Chondrocyte (in vitro differentiated cells): ENCODE measurements around the gene TACR1. TPM values are rescaled to one million over a fixed set of nuclear protein-coding genes. Genes with fewer than 3 reads are reported as not detected.
"Not testable (repeated sequence)": the region's sequence is repeated elsewhere in the genome, so short reads cannot be mapped to it uniquely, and the experiment has no call there.

Source experiments
- DNase-seq: peaks from one replicate; pipeline ENCODE4 v3.0.0; 2021; ENCODE audit warnings: mixed read lengths, low spot score
- H3K27ac Mint-ChIP-seq: one replicate; pipeline ENCODE4 v1.8.0; 2021; ENCODE audit warnings: mild to moderate bottlenecking, moderate library complexity, mixed read lengths; ENCODE audit not compliant: unreplicated experiment
- H3K27me3 Mint-ChIP-seq: 2 replicates; pipeline ENCODE4 v1.8.0; 2021; ENCODE audit warnings: low read depth, mixed read lengths
- H3K36me3 Mint-ChIP-seq: 2 replicates; pipeline ENCODE4 v1.8.0; 2021; ENCODE audit warnings: low read depth, mixed read lengths
- H3K4me1 Mint-ChIP-seq: 2 replicates; pipeline ENCODE4 v1.8.0; 2021; ENCODE audit warnings: low read depth, mild to moderate bottlenecking, mixed read lengths
- H3K4me3 Mint-ChIP-seq: one replicate; pipeline ENCODE4 v1.8.0; 2021; ENCODE audit warnings: mild to moderate bottlenecking, moderate library complexity, mixed read lengths; ENCODE audit not compliant: unreplicated experiment
- H3K9me3 Mint-ChIP-seq: 2 replicates; pipeline ENCODE4 v1.8.0; 2021; ENCODE audit warnings: low read depth, mixed read lengths
- CTCF ChIP-seq: fragments of 200-600 bp; sonication (generic); IDR thresholded peaks from 2 replicates; pipeline ENCODE4 v1.5.0; 2021; ENCODE audit warnings: antibody characterized with exemption, mild to moderate bottlenecking, moderate library complexity
- total RNA-seq: library from RNA; stranded (reverse); gene quantifications from 3 replicates; pipeline ENCODE4 v1.2.1, GENCODE V29; 2021

The TACR1 gene
- total RNA-seq, 1 donor from 2014 or later: not detected

GRCh38 chr2:75224636-75225094, 25.3 kb upstream of the TACR1 start:
- no peak for TF ChIP-seq CTCF
- Mint-ChIP-seq H3K27me3 (peaks cover 2% of the 10 kb centered on the region), H3K9me3 (peaks cover 6% of the 10 kb centered on the region), H3K27ac (no peak overlapping the region), H3K4me1 (no peaks in the 10 kb centered on the region), H3K4me3 (no peak overlapping the region), H3K36me3 (peaks cover 1% of the 10 kb centered on the region)
- DNase-seq: no peak

- Mint-ChIP-seq H3K27ac (no peak overlapping the region), H3K4me3 (no peak overlapping the region), H3K27me3 (peaks cover 13% of the 10 kb centered on the region), H3K4me1 (no peaks in the 10 kb centered on the region), H3K36me3 (peaks cover 1% of the 10 kb centered on the region), H3K9me3 (peaks cover 6% of the 10 kb centered on the region)
- no peak for DNase-seq
- no peak for TF ChIP-seq CTCF
Measured at GRCh38 chr2:75222527-75222926, 23.2 kb upstream of the TACR1 start.

- Mint-ChIP-seq H3K4me1 (no peaks in the 10 kb centered on the region), H3K36me3 (peaks cover 1% of the 10 kb centered on the region), H3K9me3 (peaks cover 6% of the 10 kb centered on the region), H3K27ac (no peak overlapping the region), H3K27me3 (peaks cover 13% of the 10 kb centered on the region), H3K4me3 (no peak overlapping the region)
- DNase-seq: no peak
- no peak for TF ChIP-seq CTCF
Measured at GRCh38 chr2:75221862-75222261, 22.5 kb upstream of the TACR1 start.

GRCh38 chr2:75219213-75219612, 19.9 kb upstream of the TACR1 start:
- H3K4me1 Mint-ChIP-seq, H3K4me3 Mint-ChIP-seq, H3K9me3 Mint-ChIP-seq, DNase-seq, H3K27ac Mint-ChIP-seq, H3K36me3 Mint-ChIP-seq: not testable (repeated sequence)
- H3K27me3 Mint-ChIP-seq: peaks cover 13% of the 10 kb centered on the region

- no peak overlapping the region for H3K4me3 Mint-ChIP-seq
- no peaks in the 10 kb centered on the region for H3K4me1 Mint-ChIP-seq
- no peaks in the 10 kb centered on the region for H3K36me3 Mint-ChIP-seq
- H3K27ac Mint-ChIP-seq: no peak overlapping the region
- DNase-seq: no peak
- peaks cover 27% of the 10 kb centered on the region for H3K27me3 Mint-ChIP-seq
- H3K9me3 Mint-ChIP-seq: peaks cover 4% of the 10 kb centered on the region
- TF ChIP-seq CTCF: no peak
Measured at GRCh38 chr2:75211266-75211770, 12.0 kb upstream of the TACR1 start.

GRCh38 chr2:75210409-75210808, 11.1 kb upstream of the TACR1 start:
- no peaks in the 10 kb centered on the region for H3K4me1 Mint-ChIP-seq
- DNase-seq: no peak
- H3K9me3 Mint-ChIP-seq: peaks cover 4% of the 10 kb centered on the region
- H3K27me3 Mint-ChIP-seq: peaks cover 36% of the 10 kb centered on the region
- TF ChIP-seq CTCF: no peak
- H3K36me3 Mint-ChIP-seq: no peaks in the 10 kb centered on the region
- H3K4me3 Mint-ChIP-seq: no peak overlapping the region
- no peak overlapping the region for H3K27ac Mint-ChIP-seq
